Fibroblast of lung (primary cell): Measurements from ENCODE around the gene CDYL2.

Source experiments
- CTCF ChIP-seq, 2 donors: IDR thresholded peaks in 1 of 2; conservative IDR thresholded peaks in 1 of 2; 1 replicate in 1 of 2; 2 replicates in 1 of 2; pipeline ENCODE4 v1.5.1; 2011 to 2012; ENCODE audit warnings: low read length in 2 of 2, control low read depth in 1 of 2, inconsistent platforms in 1 of 2, low read depth in 1 of 2, mild to moderate bottlenecking in 1 of 2
- EZH2 ChIP-seq: IDR thresholded peaks from 2 replicates; pipeline ENCODE4 v1.5.1; 2012; ENCODE audit warnings: low read length, control low read depth, mild to moderate bottlenecking; ENCODE audit errors: missing control alignments

DNA sequence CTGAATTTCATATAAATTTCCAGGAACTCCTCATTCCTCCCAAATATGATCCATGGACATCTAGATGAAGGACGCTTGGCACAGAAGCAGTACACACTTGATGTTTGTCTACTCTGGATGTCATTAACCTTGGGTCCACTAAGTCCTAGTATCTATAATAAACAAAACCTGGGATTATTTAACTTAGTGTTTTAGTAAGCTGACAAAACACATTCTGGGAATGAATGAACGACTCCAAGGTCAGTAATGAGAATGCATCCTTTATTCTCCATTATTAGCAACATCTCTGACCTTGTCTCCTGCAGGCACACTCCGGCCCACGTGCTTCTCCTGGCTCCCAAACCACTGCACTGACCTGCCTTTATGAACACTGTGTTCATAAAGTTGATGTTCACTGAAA, 24.1 kb upstream of the CDYL2 start:
- TF ChIP-seq CTCF (conservative IDR thresholded peaks at IDR 0.05 in 1 of 2, IDR thresholded peaks at IDR 0.05 in 1 of 2; ENCODE audit: low read depth in 1 of 2, low read length in 2 of 2) (no peak), EZH2 (no peak)
